Inflammatory macrophage treated with lipopolysaccharide for 4 hours (primary cell): ENCODE results near the gene CSMD2.

Experiments
- DNase-seq: peaks from one replicate; pipeline ENCODE4 v3.0.0-alpha.2; 2020

Gene CSMD2

GRCh38 chr1:33573661-33574060, 591.4 kb downstream of the CSMD2 start:
- DNase-seq: no peak

DNA sequence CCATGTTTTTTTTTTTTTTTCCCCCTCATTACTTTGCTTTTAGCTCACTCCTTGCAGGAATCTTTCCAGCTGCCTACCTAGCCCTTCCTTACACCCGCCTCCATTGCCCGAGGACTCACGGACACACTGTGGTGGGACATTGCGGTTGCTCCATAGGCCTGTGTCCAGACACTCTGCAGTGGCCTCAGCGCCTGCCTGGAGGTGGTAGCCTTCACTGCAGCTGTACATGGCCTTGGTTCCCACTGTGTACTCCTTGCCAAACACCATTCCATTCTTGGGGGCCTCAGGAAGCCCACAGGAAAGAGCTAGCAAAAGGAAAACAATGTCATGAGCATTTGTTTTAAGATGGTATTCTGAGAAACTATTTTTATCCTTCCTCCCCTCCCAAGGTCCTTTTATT, 592.6 kb downstream of the CSMD2 start:
- DNase-seq: no peak

DNA sequence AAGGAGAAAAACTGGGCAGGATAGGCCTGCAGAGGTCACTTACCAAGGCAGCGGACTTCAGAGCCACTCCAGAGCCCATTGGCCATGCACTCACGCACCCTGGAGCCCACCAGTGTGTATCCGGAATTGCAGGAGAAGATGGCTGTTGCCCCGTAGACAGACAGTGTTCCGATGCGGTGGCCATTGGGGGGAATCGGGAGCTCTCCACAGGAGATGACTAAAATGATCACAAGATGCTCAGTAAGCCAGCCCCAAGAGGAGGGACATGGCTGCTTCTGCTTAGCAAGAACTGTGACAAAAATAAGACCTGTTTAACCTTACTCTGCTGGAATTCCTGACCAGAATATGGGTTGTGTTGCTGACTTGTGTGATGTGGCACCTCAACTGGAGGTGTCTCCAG, 595.7 kb downstream of the CSMD2 start:
- no peak for DNase-seq

GRCh38 chr1:33563699-33564098, 601.3 kb downstream of the CSMD2 start:
- no peak for DNase-seq

- no peak for DNase-seq
These were observed 602.5 kb downstream of the CSMD2 start for GRCh38 chr1:33562563-33562962.

GRCh38 chr1:33561576-33561975, 603.5 kb downstream of the CSMD2 start:
- DNase-seq: no peak

DNA sequence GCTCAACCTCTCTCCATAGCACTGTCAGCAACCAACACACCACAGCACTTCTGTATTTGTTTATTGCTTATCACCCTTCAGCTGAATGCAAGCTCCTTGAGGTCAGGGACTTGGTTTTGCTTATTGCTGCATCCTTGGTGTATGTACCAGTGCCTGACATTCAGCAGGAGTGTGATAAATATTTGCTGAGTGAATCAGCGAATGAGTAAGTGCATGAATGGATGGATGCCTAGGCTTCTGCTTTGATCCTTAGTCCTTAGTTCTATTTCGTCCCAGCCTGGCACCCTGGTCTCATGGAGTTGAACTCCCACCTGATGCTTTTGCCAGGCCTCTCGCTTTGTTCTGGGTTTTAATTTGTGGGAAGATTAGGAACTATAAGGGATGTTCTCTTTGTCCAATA, 604.4 kb downstream of the CSMD2 start:
- DNase-seq: no peak

- no peak for DNase-seq
These were observed 616.3 kb downstream of the CSMD2 start for GRCh38 chr1:33548721-33549120.

DNA sequence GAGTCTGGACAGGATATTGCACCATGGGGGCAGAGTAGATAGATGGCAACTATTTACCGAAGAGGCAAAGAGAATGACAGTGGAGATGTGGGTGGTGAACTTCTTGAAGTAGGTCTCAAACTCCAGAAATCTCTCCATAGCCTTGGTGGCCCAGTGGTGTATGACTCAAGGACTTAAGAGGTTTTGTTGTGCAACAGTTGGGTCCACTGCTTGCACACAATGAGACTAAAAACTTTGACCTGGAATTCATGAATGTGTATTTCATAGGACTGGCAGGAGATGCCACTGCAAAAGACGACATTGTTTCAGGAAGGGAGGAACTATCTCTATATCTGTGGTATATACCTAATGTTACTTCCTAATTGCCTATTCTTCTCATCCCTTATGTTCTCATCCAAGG, 616.7 kb downstream of the CSMD2 start:
- no peak for DNase-seq

DNA sequence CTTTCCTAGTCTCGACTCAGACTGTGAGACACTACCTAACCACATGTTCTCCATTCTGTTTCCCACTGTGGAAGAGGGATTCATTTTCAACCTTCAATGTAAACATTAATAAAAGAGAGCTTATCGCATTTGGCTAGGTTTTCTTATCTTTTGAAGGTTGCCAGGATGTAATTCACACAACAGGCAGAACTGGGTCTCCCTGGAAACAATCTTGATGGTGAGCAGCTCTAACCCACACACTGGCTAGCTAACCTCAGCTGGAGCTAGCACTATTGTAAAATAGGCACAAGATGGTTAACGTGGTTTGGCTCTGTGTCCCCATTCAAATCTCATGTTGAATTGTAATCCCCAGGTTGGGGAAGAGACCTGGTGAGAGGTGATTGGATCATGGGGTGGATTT, 617.5 kb downstream of the CSMD2 start:
- no peak for DNase-seq

DNA sequence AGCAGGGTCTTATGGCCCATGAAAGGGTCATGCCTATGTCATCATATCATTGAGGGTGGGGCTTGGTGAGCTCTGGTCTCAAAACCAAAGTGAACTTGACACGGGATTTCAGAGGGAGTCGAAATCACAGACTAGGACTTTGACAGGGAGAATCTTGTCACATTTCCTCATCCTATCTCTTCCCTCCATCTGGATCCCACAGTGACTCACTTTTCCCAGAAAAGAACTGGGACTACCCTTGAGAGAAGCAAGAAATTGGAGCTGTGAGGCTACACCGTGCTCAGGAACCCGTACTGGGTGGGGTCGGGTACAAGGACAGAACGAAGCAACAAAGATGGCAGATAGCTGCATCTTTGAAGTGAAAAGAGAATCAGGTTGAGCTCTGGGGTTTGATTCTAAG, 623.1 kb downstream of the CSMD2 start:
- DNase-seq: no peak

DNA sequence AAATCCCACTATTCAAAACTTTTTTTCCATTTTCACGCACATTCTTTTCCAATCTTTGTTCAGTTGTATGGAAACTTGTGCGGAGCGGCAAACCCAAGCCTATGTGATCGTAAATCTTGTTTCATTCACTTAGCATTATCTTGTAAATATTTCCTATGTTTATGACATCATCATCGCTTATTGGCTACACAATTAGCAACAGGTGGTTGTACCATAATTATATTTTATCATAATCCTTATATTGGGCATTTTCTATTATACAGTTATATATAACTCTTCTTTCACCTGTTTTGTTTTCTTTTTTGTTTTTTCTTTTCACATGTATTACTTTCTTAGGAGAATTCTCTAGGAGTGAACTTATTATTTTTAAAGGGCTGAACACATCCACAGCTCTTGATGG, 627.1 kb downstream of the CSMD2 start:
- DNase-seq: no peak

DNA sequence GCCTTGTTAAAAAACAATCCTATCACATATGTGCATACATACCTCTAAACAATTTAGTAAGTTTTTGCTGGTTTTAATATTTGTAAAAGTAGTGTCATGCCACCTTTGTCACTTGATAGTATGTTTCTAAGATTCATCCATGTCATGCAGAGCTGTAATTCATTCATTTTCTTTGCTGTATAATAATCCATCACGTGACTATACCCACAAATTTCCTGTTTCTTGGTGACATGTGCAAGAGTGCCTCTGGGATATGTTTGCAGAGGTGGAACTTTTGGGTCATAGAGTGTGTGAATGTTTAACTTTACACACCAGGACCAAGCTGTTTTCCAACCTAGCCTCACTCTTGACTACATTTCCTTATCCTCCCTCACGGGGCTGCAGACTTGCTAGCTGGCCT, 629.7 kb downstream of the CSMD2 start:
- no peak for DNase-seq

DNA sequence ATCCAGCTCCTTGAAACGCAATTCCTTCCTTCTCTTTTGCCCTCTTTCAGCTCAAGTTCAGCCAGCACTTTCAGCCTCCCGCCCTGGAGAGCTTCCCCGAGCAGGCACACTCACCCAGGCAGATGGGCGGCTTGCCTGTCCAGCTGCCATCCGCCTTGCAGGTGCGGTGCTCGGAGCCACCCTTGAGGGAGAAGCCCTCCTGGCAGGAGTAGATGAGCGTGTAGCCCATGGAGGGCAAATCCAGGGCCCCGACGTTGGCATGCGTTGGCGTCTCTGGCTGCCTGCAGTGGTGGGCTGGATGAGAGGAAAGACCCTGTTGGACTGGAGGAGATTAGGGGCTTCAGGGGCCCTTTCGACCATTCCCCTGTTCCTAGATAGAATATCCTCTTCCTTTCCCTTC, 632.1 kb downstream of the CSMD2 start:
- no peak for DNase-seq

- no peak for DNase-seq
These were observed 632.8 kb downstream of the CSMD2 start for GRCh38 chr1:33532250-33532649.

DNA sequence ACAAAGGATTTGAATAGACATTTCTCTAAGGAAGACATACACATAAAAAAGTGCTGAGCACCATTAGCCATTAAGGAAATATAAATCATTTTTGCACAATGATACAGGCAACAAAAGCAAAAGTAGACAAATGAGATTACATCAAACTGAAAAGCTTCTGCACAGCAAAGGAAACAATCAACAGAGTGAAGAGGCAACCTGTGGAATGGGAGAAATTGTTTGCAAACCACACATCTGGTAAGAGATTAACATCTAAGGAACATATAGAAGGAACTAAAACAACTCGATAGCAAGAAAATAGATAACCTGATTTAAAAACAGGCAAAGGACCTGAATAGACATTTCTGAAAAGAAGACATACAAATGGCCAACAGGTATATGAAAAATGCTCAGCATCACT, 635.1 kb downstream of the CSMD2 start:
- no peak for DNase-seq

- no peak for DNase-seq
These were observed 637.1 kb downstream of the CSMD2 start for GRCh38 chr1:33527934-33528333.

DNA sequence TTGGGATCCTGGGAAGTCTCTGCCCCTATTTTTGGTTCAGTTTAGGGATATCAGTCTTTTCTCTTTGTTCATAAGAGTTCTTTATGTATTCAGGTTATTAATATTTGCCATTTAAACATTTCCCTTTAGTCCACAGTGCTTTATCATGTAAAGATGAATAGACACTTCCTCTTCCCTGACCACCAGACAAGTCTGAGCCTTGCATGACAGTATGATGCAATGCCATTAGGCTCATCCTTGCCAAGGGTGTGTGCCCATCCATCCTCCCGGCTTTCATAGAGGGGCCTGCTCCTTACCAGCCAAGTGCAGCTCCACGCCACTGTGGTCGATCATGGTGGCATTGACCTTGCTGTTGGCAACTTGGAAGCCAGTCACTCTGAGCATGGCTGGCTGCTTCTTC, 640.4 kb downstream of the CSMD2 start:
- DNase-seq: peak; percentile 43

GRCh38 chr1:33519240-33519884, 645.7 kb downstream of the CSMD2 start:
- no peak for DNase-seq

DNA sequence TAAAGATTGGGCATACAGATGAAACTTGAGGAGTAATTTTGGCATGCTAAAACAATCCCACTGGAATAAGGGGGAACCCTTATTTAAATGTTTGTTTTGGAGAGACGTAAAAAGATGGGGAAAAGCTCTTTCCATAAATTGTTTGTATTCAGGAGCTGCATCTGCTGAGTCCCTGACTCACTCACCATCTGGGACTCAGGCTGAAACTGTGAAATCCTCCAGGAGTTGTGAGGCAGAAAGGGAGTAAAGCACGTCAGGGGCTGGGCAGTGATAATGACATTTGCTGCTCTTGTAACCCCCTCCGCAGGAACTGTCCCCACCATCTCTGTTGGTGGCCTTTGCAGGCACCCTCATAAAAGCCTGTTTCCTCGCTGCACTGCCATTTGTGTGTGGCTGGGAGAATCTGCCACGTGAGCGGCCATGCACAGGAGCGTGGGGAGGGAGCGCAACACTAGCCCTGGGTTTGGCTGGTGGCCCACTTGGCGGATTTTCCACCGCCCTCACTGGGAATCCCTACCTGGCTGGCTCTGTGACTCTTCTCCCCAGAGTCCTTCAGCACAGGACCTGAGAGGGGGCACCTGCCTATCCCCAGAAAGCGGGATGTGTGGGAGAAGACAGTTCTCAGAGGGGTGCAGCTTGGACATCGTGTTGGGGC, 647.3 kb downstream of the CSMD2 start:
- no peak for DNase-seq

DNA sequence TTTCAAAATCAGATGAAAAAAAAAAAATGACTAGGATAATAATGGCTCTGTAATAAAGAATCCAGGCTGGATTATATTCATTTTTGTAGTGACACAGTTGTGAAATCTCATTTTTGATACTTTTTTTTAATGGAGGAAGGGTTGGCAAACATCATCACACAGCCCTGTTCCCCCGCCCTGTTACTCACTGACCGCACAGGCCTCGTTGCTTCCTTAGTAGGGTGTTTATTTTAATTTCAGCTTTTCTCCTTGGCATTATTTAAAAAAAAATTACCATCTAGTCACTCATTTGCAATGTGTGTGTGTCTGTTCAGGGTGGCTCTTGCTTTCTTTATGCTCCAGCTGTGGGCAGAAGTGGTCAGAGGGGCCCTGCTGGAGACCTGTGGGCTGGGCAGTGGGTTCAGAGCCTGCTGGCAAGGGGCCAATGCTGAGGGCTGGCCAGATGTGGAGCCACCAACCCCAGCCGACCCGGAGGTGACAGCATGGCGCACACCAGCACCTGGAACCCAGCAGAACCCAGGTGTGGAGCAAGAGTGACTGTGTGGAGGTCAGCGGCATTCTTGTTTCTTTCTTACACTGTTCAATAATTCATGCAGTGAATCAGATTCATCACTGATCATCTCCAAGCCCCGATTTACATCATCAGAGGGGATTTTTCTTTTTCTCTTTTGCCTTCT, 648.0 kb downstream of the CSMD2 start:
- DNase-seq: no peak

DNA sequence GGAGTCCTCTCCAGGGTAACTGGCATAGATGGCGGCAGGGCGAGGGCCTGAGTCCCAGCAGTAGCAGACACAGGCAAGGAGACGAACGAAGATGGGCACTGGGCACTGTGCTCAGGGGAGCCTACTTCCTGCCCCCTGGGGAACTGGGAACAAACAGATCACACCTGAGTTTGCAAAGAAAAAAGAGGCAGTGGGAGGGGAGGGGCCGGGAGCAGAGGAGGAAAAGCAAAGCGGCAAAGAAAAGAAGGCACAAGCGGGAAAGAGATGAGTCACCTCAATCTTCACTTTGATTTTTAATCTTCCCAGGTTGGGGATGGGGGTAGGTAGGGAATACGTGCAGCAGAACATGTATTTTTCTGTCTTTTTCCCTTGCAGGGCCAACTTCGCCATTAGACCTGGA, 648.6 kb downstream of the CSMD2 start:
- DNase-seq: no peak

- DNase-seq: no peak
These were observed 649.4 kb downstream of the CSMD2 start for GRCh38 chr1:33515607-33516006.

DNA sequence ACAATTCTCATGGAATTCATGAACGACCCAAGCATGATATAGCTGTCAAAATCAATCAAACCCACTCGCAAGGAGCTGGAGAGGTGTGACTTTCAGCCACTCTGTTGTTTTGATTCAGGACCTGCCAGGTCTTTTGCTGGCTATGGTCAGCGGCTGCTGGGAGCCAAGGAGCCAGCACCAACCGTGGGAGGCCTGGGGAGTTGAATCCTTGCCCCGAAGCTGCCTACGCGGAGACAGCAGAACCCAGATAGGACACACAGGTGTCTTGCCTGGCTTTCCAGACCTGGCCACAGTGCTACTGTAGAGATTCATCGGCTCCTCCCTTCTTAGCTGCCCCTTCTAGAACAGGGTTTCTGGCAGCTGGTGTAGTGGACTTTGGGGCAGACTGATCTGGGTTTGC, 649.9 kb downstream of the CSMD2 start:
- no peak for DNase-seq
